GM18499 (cell line): ENCODE results near the gene TGM4.

Experiments used
- ATAC-seq: cut with Tn5 transposase; IDR thresholded peaks from one replicate; pipeline ENCODE4 v1.9.1; 2021; ENCODE audit warnings: moderate number of reproducible peaks; ENCODE audit not compliant: insufficient read depth, unreplicated experiment

The TGM4 gene

DNA sequence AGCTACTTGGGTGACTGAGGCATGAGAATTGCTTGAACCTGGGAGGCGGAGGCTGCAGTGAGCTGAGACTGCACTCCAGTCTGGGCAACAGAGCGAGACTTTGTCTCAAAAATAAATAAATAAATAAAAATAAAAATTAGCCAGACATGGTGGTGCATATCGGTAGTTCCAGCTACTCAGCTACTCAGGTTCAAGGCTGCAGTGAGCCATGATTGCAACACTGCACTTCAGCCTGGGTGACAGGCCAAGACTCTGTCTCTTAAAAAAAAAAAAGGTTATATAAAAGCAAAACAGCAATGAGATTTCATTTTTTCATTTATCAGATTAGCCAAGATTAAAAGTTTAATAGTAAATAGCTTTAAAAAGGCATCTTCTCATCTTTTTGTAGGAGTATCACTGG is 2.9 kb downstream of the TGM4 start:
- no peak for ATAC-seq

DNA sequence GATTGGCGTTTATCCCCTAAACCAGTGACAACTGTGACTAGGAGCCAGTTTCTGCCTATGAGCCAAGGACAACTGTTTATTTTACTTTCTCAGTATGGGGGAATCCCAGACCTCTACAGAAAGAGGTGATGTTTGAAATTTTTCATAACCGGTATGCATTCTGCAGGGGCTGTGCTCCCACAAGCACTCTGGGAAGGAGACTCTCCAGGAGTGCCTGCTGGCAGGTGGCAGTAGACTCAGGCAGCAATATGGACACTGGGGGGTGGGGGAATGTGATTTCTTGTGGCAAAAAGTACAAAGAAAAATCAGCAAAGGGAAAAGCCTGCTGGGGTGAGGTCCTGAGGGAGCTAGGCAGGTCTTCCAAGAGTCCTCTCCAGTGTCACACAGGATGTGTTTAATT is 5.9 kb downstream of the TGM4 start:
- ATAC-seq = no peak

GRCh38 chr3:44883213-44883955 is 9.0 kb downstream of the TGM4 start:
- ATAC-seq = no peak

DNA sequence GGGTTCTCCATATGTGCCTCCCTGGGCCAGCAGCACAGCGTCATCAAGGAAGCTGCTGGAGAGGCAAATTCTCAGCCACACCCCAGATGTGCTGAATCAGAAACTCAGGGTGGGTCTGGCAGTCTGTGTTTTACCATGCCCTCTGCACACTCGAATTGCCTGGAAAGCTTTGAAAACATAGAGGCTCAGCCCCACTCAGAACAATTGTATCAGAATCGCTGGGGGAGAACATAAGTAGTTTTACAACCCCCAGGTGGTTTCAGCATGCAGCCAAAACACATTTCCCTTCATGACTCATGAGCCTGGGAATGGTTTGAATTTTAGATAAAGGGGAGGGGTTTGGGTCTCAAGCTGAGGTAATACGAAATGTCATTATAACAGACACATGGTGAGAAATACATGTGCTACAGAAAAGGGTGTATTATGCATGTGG is 9.6 kb downstream of the TGM4 start:
- ATAC-seq = no peak

GRCh38 chr3:44885618-44886017 is 11.2 kb downstream of the TGM4 start:
- ATAC-seq = no peak

DNA sequence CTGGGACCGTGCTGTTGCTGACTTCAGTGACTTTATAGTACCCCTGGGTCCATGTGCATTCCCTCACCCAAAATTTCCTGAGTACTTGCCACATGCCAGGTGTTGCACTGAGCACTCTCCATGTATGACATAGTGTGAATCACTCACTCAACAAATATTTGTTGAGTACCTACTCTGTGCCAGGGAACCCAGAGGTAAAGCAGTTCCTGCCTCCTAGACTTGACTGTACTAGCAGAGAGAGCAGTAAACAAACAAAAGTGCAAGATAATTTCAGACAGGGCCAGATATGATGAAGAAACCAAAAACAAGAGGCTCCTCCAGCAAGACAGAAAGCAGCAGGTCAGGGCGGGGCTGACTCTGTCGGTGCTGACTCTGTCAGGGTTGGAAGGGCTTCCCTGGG is 12.2 kb downstream of the TGM4 start:
- ATAC-seq = no peak

GRCh38 chr3:44887101-44887500 is 12.7 kb downstream of the TGM4 start:
- no peak for ATAC-seq

- no peak for ATAC-seq
Measured at GRCh38 chr3:44890258-44890657, 15.8 kb downstream of the TGM4 start.

- no peak for ATAC-seq
Measured at GRCh38 chr3:44890852-44891251, 16.4 kb downstream of the TGM4 start.

GRCh38 chr3:44892689-44893088 is 18.3 kb downstream of the TGM4 start:
- ATAC-seq = no peak

- no peak for ATAC-seq
Measured at GRCh38 chr3:44893097-44893496, 18.7 kb downstream of the TGM4 start.

DNA sequence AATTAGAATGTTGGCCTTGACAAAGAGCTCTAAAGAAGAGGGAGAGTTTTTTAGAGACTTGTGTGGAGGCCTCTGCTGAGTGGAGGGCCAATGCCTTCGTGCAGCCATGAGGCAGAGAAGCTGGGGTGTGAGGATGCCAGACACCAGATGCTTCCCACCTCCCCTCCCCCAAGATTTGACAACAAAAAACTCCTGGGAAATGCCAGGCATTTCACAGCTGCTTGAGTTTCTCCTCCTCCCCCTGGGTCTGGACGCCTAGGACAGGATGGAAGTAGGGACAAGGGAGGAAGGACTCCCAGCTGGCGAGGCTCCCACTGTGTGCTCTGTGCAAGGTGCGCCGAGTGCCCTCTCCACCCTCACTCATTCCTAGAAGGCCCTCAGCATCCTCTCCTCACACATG is 20.1 kb downstream of the TGM4 start:
- ATAC-seq = no peak

DNA sequence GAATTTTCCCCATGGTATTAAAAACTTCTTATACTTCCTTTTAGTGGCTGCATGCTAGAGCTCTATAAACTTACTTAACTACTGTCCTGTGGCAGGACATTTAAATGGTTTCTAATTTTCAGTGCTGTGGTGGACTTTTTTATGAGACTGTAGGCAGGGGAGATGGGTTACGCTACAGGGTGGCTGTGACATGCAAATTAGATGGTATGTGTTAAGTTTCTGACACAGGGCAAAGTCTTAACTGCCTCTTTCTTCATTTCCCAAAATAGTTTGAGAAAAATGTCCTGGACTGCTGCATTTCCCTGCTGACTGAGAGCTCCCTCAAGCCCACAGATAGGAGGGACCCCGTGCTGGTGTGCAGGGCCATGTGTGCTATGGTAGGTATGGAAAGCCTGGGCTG is 22.0 kb downstream of the TGM4 start:
- ATAC-seq = no peak

DNA sequence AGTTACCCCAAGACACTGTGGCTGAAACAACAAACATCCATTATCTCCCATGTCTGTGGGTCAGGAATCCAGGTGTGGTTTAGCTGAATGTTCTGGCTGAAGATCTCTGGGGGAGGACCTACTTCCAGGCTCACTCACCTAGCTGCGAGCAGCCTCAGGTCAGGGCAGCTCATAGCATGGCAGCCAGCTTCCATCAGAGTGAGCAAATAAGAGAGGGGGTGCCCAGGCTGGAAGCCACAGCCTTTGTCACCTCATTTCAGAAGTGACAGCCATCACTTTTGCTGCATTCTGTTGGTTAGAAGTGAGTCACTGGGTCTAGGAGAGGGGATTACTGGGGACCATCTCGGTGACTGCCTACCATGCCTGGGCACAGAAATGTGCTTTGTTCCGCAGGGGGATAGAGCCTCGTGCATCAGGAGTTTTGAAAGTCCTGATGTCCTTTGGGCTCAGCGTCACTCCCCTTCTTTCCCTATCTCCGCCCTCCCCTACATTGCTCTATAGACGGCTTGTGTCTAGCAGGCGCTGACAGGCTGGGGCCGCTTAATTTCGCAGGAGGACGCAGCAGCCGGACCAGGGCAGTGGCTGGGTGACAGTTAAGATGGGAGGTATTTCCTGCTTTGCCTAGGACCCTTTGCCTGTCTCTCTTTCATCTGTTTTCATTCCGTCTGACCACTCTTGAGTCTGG is 25.4 kb downstream of the TGM4 start:
- no peak for ATAC-seq

DNA sequence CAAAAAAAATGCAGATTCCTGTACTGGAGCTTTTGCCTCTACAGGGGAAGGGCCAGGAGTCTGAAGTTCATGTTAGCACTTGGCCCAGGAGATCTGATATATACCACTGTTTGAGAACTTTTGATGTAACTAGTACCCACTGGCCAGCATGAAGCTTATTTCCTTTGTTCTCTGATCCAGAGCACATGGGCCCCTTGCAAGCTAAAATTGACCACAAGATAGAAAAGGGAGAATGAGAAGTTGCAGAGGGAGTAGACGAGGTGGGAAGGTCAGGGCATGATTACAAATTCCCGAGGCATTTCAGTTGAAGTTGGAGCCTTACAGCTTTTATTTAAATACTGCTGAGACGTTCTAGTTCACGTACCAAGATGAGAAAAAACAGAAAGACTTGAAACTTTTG is 28.2 kb downstream of the TGM4 start:
- ATAC-seq = no peak

GRCh38 chr3:44903314-44903713 is 28.9 kb downstream of the TGM4 start:
- no peak for ATAC-seq

DNA sequence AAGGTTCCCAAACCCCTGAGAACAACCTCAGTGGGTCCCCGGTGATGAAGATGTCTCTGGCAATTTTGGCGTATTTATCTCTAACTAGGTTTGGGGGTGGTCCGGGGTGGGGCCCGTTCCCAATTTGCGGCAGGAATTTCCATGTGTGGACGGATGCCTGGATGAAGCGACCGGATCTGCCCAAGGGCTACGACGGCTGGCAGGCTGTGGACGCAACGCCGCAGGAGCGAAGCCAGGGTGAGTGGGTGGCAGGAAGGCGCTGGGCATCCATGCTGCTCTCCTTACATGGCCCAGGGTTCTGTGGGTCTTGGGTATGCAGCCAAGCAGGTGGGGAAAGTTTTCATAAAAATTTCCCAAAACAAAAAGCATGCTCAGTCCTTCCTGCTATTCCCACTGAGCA is 29.3 kb downstream of the TGM4 start:
- ATAC-seq = no peak

DNA sequence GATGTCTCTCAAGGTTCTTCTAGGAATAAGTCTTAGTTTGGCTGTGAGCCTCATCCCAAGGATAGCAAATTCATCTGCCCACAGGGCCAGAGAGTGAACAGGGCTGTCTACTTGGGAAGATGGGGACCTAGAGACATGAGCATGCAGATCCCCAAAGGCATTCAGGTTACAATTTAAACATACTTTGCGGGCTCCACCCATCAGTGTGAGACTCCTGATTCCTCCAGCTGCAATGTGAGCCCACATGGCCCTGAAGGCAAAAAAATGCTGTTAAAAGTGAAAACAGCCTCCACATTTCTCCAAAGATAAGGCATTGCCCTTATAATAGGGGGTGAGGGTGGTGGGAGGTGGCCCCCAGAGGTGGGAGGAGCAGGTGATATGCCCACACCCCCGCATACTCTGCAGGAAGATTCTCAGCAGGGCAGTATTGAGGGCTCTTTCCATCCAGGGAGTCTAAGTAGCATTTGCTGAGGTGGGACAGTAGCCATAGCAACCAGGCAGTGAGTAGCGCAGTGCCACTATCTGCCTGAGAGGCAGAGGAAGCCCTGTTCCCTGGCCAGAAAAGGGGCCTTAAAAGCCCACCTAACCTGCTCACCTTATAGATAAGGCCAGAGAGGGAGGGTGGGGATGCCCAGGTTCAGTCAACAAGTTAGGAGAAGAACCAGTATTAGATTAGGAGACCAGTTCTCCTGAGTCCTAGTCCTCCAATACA is 31.2 kb downstream of the TGM4 start:
- no peak for ATAC-seq

DNA sequence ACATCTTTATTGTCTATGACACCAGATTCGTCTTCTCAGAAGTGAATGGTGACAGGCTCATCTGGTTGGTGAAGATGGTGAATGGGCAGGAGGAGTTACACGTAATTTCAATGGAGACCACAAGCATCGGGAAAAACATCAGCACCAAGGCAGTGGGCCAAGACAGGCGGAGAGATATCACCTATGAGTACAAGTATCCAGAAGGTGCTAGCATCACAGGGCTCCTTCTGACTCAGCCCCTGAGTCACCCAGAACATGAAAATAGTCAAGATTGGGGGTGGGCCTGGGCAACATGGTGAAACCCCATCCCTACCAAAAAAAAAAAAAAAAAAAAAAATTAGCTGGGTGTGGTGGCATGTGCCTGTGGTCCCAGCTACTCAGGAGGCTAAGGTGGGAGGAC is 32.6 kb downstream of the TGM4 start:
- ATAC-seq = no peak

- ATAC-seq = no peak
Measured at GRCh38 chr3:44907612-44908011, 33.2 kb downstream of the TGM4 start.

GRCh38 chr3:44909063-44909462 is 34.7 kb downstream of the TGM4 start:
- no peak for ATAC-seq
